NCI-H82 treated with DMSO at 0.1 percent for 48 hours (cell line): ENCODE measurements around the gene ZBTB7C.
"Not testable (repeated sequence)": the region's sequence is repeated elsewhere in the genome, so short reads cannot be mapped to it uniquely, and the experiment has no call there.

ENCODE experiments used
- DNase-seq: peaks from one replicate; lab custom pipeline; 2025; ENCODE audit not compliant: unreplicated experiment; lab: John Stamatoyannopoulos, UW

Gene ZBTB7C

GRCh38 chr18:48408727-48409590 lies at the start of gene ZBTB7C:
ZBTB7C (minus strand) TSS chr18:48409383.
- DNase-seq = no peak

DNA sequence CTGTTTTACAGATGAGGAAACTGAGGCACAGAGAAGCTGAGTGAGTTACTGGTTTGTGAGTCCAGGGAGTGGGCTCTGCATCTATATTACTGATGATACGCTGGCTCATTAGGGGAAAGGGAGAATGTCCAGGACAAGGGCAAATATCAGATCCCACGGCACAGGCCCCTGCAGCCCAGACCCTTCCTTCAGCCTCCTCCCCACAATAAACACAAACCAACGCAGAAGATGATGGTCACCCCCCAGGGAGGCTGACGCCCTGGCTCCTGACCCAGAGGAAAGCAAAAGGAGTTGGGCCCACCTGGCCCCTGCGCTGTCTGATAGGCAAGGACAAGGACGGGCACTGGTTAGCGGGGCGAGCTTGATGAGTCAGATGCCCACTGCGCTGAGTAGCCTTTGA lies 47.7 kb upstream of the ZBTB7C start:
- no peak for DNase-seq

DNA sequence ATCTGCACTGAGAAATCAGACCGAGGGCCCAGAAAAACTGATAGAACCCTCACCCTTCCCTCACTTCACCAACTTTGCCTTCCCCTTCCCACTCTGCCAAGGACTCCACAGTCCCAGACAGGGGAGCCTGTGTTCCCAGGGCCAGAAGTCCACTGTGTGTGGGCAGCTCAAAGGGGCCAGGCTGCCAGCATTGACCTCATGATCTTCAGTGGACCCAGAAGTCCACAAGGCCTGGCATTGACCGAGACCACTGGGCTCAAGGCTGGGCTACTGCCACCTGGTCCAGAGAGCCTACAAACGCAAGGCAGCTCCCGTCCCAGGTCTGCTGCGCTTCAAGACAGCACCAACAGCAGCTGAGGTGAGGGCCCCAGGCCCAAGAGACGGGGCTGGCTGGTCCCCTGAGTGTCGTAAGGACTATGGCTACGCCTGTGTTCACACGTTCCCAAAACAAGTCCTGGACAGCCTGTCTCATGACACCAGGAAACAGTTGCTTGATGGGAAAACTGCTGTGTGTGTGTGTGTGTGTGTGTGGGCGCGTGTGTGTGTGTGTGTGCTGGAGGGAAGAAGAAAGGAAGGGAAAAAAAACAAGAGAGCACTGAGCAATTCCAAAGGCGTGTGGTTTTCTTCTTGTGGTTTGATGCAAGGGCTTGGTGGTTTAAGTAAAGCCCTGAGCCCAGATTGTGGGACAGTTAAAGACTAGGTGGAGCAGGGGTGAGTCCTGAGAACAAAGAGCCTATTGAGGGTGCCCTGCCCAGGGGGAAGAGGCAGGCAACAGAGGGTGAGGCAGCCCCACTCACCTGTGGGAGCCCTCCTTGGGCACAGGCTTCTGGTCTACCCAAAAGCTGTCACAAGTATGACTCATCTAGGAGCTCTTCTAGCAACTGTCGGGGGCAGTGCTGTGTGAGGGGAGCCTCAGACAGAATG lies 46.6 kb upstream of the ZBTB7C start:
- DNase-seq = no peak

DNA sequence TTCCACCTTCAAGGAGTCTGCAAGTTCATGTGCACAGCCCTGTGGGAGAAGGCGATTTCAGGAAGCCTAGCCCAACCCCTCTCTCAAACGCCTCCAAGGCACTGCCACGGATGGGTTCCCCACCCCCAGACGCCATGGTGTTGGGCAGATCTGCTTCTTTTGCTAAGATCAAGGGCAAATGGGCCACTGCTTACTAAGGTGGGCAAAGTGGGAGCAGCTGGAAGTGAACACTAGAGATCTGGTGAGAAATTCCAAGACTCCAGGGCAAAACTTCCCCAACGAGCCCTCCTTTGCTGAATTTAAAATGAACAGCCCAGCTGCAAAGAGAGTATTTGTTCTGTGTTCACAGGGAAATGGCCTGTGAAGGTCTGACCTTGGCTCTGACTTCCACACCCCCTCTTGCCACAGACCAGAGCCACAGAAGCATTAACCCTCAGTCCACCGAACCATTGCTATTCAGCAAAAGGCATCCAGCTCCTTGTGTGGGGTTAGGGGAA lies 45.1 kb upstream of the ZBTB7C start:
- no peak for DNase-seq

GRCh38 chr18:48453330-48454066 lies 44.3 kb upstream of the ZBTB7C start:
- no peak for DNase-seq

- no peak for DNase-seq
Observed at GRCh38 chr18:48452861-48453323, 43.7 kb upstream of the ZBTB7C start.

GRCh38 chr18:48450685-48451084 lies 41.5 kb upstream of the ZBTB7C start:
- no peak for DNase-seq

DNA sequence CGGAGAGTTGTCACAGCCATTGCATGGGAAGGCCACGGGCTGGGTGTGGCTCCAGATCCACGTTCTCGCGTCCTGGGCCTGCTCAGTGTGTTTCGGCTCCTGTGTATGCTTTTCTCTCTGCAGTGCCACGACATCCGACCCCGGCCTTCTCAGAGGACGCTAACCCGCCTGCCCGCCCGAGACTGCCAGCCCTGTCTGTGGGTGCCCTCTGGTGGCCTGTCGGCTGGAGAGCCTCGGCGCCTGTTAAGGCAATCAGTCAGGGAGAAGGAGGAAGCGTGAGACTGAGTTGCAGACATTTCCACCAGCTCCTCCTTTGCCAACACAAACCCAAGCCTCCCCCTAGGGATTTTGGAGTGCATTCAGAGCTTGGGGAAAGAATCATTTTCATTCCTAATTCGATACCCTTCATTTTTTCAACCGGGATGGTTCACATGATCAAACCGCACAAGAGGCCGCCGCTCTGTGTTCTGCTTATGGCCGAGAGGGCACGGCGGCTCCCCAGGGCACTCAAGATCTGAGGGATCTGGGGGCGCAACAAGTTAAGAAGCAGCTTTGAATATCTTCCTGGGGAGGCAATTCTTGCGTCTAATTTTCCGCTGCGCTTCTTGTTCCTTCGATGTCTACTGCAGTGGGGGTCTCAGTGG lies 37.5 kb upstream of the ZBTB7C start:
- DNase-seq = peak; percentile 56

GRCh38 chr18:48445540-48445939 lies 36.4 kb upstream of the ZBTB7C start:
- peak; percentile 54 for DNase-seq

DNA sequence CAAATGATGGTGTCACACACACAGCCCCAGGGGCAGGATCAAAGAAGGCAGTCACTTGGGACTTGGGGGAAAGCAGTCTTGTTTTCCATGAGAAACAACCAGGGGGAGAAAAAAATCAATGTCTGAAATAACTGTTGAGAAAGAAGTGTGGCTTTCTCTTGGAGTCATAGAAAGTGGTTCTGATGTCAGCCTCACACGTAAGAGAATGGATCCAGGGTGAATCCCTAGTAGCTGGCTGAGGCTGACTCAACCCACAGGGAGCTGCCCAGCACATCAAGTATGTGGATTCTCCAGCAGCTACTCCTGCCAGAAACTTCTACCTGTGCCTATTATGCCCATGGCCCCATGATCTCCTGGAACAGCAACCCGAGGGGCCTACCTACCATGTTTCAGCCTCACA lies 33.6 kb upstream of the ZBTB7C start:
- DNase-seq = no peak

DNA sequence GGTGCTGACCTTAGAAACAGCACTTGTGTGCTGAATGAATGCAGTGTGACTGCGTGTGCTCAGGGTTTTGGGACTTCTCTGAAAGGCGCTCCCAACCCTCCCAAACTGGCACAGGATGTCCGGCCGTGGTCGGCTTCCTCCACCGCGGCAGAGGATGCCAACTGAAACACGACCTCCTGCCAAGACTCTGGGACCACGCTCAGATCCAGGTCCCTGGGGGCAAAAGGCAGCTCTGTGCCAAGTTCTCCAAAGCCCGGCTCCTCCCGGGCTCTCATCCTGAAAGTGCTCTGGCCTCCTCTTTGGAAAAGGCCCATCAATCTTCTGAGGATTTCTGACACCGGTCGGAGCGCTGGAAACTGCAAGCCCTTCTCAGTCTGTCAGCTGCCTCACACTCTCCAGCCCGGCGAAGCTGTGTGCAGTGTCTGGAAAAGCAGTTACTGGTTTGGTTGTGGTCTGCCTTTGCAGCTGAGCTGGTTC lies 32.3 kb upstream of the ZBTB7C start:
- DNase-seq = no peak

DNA sequence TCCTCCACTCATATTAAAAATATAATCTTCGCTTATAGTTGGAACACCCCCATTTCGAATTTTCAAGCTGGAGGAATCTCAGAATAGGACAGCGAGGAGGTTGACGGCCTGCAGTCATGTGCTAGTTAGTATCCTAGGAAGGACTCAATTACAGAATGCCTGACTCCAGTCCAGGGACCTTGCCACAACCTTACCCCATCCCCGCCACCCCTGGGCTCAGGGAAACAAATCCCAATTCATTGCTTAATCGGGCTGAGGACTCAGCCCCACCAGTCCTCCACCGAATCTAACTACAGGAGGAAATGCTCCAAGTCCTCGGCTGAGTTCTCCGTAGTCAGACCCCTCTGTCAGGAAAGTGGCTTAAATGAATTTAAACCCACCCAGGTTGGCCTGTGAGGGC lies 31.7 kb upstream of the ZBTB7C start:
- no peak for DNase-seq

- no peak for DNase-seq
Observed at GRCh38 chr18:48436907-48437306, 27.7 kb upstream of the ZBTB7C start.

GRCh38 chr18:48434382-48434781 lies 25.2 kb upstream of the ZBTB7C start:
- not testable (repeated sequence) for DNase-seq

DNA sequence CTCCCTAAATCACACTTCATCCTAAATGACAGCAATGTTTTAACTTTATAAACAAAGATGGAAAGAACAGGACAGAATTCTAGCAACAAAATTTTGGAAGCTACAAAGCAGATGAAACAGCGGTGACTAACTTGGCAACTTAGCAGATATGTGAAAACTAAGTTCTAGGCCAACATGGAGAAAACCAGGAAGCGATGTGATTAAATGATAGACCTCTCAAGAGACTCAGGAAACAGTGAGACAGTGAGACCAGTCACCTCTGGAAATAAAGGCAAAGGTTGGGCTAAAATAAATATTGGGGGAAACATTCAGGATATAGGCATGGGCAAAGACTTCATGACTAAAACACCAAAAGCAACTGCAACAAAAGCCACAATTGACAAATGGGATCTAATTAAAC lies 24.4 kb upstream of the ZBTB7C start:
- DNase-seq = no peak

- no peak for DNase-seq
Observed at GRCh38 chr18:48430150-48430549, 21.0 kb upstream of the ZBTB7C start.

- DNase-seq = no peak
Observed at GRCh38 chr18:48428475-48429177, 19.4 kb upstream of the ZBTB7C start.

DNA sequence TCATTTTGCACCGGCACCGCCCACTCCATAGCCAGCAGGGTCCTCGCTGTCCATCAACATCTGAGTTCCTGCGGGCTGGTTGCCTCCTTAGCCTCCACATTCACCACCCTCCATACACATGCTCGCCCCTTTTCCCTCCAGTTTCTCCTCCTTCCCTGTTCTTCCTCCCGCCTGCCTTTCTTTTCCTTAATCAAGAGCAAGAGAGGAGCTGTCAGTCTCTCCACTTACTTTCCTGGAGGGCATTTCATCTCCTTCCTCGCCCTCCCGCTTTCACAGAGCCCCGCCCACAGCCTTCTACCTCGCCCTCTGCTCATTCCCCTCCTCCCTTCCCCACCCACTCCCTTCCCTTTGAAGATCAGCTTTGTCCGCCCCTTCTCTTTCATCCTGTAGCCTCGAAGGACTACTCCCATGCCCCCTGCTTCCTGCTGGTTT lies 13.8 kb upstream of the ZBTB7C start:
- DNase-seq = no peak

DNA sequence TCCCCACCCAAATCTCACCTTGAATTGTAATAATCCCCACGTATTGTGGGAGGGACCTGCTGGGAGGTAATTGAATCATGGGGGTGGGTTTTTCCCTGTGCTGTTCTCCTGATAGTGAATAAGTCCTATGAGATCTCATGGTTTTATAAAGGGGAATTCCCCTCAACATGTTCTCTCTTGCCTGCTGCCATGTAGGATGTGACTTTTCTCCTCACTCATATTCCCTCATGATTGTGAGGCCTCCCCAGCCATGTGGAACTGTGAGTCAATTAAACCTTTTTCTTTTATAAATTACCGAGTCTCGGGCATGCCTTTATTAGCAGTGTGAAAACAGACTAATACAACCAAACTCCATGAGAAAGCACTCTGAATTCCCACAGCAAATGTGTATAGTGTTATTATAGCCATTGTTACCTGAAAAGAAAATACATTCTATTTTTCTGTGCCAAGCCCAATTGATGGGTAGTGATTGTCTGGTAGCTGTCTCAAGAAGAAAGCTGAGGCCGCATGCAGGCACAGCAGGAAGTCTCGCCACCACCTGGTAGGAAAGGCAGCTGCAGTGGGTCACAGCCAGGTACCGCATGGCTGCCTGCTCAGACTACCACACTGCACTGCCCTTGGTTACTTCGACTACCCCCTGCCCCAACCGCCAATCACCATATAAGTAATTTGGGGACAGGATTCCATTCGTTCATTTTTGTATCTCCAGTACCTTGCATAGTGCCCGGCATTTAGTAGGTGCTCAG lies 10.3 kb upstream of the ZBTB7C start:
- no peak for DNase-seq
